ENCODE measurements around the gene BORCS8.

Gene BORCS8

DNA sequence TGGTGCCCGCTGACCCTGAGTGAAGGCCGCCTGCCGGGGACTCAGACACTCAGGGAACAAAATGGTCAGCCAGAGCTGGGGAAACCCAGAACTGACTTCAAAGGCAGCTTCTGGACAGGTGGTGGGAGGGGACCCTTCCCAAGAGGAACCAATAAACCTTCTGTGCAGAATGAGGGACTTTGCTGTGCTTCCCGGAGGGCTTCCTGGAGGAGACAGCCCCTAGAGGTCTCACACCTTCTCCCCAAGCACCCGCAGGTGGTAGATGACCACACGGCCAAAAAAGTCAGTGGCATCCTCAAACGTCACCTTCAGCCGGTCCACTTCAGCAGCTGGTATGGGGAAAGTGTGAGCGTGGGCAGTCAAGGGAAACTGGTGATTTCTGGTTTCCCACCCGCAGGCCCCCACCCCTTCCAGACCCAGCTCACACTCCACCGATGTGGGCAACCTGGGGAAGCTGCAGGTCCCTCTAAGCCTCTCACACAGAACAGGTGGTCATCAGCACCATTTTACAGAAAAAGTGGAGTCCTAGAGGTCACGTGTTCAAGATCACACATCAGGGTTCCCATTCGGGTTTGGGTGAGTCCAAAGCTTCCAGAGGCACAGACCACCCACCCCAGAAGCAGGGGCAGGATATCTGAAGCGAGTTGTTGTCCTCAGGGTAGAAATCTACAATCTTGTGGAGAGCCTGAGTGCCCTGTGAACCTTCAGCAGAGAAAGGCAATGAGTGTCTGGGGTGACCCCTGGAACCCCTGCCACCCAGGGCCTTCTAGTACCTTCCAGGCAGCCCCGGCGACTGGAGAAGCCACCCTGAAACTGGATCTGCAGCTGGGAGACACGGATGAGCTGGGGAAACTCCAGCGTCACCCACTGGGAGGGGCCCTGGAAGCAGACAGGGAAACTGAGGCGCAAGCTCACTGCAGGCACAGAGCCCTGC lies 10.0 kb upstream of the BORCS8 start:
- Histone ChIP-seq H3K9me3 (ENCODE audit: severe bottlenecking) (no peaks in the 10 kb centered on the region), H3K27ac (ENCODE audit: poor library complexity, severe bottlenecking) (peak overlapping the region; percentile 49), H3K36me3 (ENCODE audit: low read depth) (peaks cover 27% of the 10 kb centered on the region), H3K4me3 (ENCODE audit: severe bottlenecking) (peak overlapping the region; percentile 41), H3K4me1 (ENCODE audit: insufficient read depth, poor library complexity, severe bottlenecking) (no peaks in the 10 kb centered on the region), H3K27me3 (ENCODE audit: insufficient read depth, poor library complexity, severe bottlenecking) (no peaks in the 10 kb centered on the region)
- DNase-seq (ENCODE audit: low spot score) (no peak), ATAC-seq (ENCODE audit: low read depth) (no peak)
- TF ChIP-seq CTCF (IDR thresholded peaks at IDR 0.05; ENCODE audit: poor library complexity, severe bottlenecking), result no peak

DNA sequence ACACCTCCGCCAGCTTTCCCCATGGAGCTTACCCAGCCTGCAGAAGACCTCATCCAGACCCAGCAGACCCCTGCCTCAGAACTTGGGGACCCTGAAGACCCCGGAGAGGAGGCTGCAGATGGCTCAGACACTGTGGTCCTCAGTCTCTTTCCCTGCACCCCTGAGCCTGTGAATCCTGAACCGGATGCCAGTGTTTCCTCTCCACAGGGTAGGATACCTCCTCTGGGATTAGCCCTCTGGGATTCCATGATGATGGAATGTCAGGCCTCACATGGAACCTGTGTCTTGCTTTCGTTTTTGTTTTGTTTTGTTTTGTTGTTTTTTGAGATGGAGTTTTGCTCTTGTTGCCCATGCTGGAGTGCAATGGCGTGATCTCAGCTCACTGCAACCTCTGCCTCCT lies 2.0 kb upstream of the BORCS8 start:
- Histone ChIP-seq H3K36me3 (ENCODE audit: low read depth) (peaks cover 25% of the 10 kb centered on the region), H3K4me1 (ENCODE audit: insufficient read depth, poor library complexity, severe bottlenecking) (no peaks in the 10 kb centered on the region), H3K9me3 (ENCODE audit: severe bottlenecking) (no peaks in the 10 kb centered on the region), H3K27me3 (ENCODE audit: insufficient read depth, poor library complexity, severe bottlenecking) (no peaks in the 10 kb centered on the region), H3K27ac (ENCODE audit: poor library complexity, severe bottlenecking) (no peak overlapping the region), H3K4me3 (ENCODE audit: severe bottlenecking) (no peak overlapping the region)
- no peak for TF ChIP-seq CTCF (IDR thresholded peaks at IDR 0.05; ENCODE audit: poor library complexity, severe bottlenecking)
- ATAC-seq (ENCODE audit: low read depth) (no peak), DNase-seq (ENCODE audit: low spot score) (no peak)

- Histone ChIP-seq H3K27me3 (ENCODE audit: insufficient read depth, poor library complexity, severe bottlenecking) (no peaks in the 10 kb centered on the region), H3K4me3 (ENCODE audit: severe bottlenecking) (peak overlapping the region; percentile 74), H3K4me1 (ENCODE audit: insufficient read depth, poor library complexity, severe bottlenecking) (no peaks in the 10 kb centered on the region), H3K27ac (ENCODE audit: poor library complexity, severe bottlenecking) (peak overlapping the region; percentile 70), H3K9me3 (ENCODE audit: severe bottlenecking) (no peaks in the 10 kb centered on the region), H3K36me3 (ENCODE audit: low read depth) (peaks cover 17% of the 10 kb centered on the region)
- DNase-seq (ENCODE audit: low spot score), result no peak
- ATAC-seq (ENCODE audit: low read depth), result peak; percentile 1; the same call in 1 of the 3 replicates
- no peak for TF ChIP-seq CTCF (IDR thresholded peaks at IDR 0.05; ENCODE audit: poor library complexity, severe bottlenecking)
These were observed 1.0 kb upstream of the BORCS8 start for GRCh38 chr19:19192910-19193423.

DNA sequence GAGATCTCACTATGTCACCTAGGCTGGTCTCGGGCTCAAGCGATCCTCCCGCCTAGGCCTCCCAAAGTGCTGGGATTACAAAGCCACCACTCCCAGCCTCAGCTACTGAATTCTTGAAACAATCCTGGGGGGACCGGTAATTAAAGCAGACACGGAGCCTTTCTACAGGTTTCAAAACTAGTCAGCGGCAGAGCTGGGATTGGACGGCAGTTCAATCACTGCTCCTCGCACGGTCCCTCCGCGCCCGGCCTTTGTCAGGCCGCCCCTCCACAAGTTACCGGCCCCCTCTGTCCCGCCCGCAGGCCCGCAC lies 229 bp downstream of the BORCS8 start:
- Histone ChIP-seq H3K9me3 (ENCODE audit: severe bottlenecking) (no peaks in the 10 kb centered on the region), H3K4me1 (ENCODE audit: insufficient read depth, poor library complexity, severe bottlenecking) (no peaks in the 10 kb centered on the region), H3K27ac (ENCODE audit: poor library complexity, severe bottlenecking) (peak overlapping the region; percentile 70), H3K4me3 (ENCODE audit: severe bottlenecking) (peak overlapping the region; percentile 74), H3K27me3 (ENCODE audit: insufficient read depth, poor library complexity, severe bottlenecking) (no peaks in the 10 kb centered on the region), H3K36me3 (ENCODE audit: low read depth) (peaks cover 14% of the 10 kb centered on the region)
- no peak for TF ChIP-seq CTCF (IDR thresholded peaks at IDR 0.05; ENCODE audit: poor library complexity, severe bottlenecking)
- ATAC-seq (ENCODE audit: low read depth) (no peak), DNase-seq (ENCODE audit: low spot score) (no peak)

DNA sequence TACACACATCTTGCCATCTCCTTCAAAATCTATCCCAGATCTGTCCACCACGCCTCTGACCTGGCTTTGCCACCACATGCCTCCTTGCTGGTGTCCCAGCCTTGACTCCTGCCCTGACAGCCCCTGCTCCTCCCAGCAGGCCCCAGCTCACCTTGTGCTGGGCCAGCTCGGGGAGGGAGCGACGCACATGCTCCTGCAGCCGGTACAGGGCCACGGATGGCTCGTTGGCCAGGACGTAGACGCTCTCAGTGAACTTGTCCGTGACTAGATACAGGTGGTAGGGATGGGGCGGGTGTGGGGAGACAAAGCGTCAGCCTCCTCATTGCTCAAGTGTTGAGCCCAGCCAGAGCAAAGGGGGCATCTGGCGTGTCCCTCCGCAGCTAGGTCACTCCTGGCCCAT lies 5.2 kb downstream of the BORCS8 start:
- no peaks in the 10 kb centered on the region for H3K27me3 ChIP-seq (ENCODE audit: insufficient read depth, poor library complexity, severe bottlenecking)
- no peak overlapping the region for H3K27ac ChIP-seq (ENCODE audit: poor library complexity, severe bottlenecking)
- no peak overlapping the region for H3K4me3 ChIP-seq (ENCODE audit: severe bottlenecking)
- H3K36me3 ChIP-seq (ENCODE audit: low read depth), result peaks cover 22% of the 10 kb centered on the region
- no peaks in the 10 kb centered on the region for H3K9me3 ChIP-seq (ENCODE audit: severe bottlenecking)
- no peak for ATAC-seq (ENCODE audit: low read depth)
- no peaks in the 10 kb centered on the region for H3K4me1 ChIP-seq (ENCODE audit: insufficient read depth, poor library complexity, severe bottlenecking)
- TF ChIP-seq CTCF (IDR thresholded peaks at IDR 0.05; ENCODE audit: poor library complexity, severe bottlenecking), result no peak
- DNase-seq (ENCODE audit: low spot score), result no peak

Measured in RWPE2 (cell line).